OCI-LY7 (cell line): ENCODE data around the gene MAGEF1.

Source experiments
- EZH2phosphoT487 ChIP-seq: fragments of 200-600 bp; sonication (generic); IDR thresholded peaks from 2 replicates; pipeline ENCODE4 v1.6.1; 2018; ENCODE audit warnings: low read depth, borderline replicate concordance, mild to moderate bottlenecking, mixed run types, antibody characterized with exemption, low read length, moderate library complexity, mixed read lengths
- TF ChIP-seq, protein P1 (sequence below): fragments of 200-600 bp; sonication (generic); conservative IDR thresholded peaks from 2 replicates; pipeline ENCODE4 v1.5.1; 2014; ENCODE audit warnings: mild to moderate bottlenecking, antibody characterized with exemption, low read length, moderate library complexity, mixed read lengths

DNA sequence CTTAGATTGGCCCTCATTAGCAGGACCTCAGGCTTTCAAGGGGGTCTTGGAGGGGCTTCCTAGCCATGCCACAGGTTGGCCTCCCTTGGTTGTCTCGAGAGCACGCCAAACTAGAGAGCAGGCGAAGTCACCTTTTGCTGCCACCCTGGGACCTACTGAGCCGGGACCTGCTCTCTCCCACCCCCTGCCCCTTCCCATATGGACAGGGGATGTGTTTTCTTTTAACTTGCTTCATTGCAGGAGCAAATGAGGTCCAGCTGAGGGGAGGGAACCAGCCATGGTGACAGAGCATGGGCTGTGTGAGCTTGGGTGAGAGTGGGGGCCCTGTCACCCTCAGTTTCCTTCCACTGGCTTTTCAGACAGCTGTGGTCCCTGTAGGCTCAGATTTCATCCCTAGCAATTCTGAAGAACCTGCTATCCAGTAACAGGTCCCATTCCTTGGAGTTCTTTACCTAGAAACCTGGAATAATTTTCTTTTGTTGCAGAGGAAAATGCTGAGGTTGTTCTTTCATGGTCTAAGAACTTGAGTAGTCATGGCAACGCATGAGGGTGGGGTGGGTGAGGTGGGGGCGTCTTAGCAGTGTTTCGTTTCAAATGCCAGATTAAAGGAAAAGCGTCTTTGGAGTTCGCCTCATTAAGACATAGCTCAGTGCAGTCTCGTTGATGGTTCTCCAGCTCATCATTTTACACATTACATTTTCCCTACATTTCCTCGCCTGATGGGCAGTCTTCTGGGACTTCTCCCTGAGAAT lies 20.1 kb upstream of the MAGEF1 start:
- TF ChIP-seq, protein P1, sequence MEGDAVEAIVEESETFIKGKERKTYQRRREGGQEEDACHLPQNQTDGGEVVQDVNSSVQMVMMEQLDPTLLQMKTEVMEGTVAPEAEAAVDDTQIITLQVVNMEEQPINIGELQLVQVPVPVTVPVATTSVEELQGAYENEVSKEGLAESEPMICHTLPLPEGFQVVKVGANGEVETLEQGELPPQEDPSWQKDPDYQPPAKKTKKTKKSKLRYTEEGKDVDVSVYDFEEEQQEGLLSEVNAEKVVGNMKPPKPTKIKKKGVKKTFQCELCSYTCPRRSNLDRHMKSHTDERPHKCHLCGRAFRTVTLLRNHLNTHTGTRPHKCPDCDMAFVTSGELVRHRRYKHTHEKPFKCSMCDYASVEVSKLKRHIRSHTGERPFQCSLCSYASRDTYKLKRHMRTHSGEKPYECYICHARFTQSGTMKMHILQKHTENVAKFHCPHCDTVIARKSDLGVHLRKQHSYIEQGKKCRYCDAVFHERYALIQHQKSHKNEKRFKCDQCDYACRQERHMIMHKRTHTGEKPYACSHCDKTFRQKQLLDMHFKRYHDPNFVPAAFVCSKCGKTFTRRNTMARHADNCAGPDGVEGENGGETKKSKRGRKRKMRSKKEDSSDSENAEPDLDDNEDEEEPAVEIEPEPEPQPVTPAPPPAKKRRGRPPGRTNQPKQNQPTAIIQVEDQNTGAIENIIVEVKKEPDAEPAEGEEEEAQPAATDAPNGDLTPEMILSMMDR: no peak
- no peak for TF ChIP-seq EZH2phosphoT487
